Ascending aorta (tissue), 2 donors: ENCODE results near the gene KTN1. TPM values are rescaled to one million over a fixed set of nuclear protein-coding genes. Genes with fewer than 3 reads are reported as not detected.

Experiments
- DNase-seq, 2 donors: peaks; one replicate each; pipeline ENCODE4 v3.0.0-alpha.2; 2019; ENCODE audit warnings: low spot score in 2 of 2
- H3K27ac ChIP-seq, 2 donors: fragments of 200-600 bp; sonication (generic); one replicate each; pipeline ENCODE4 v1.5.1; 2016 to 2017; ENCODE audit warnings: mild to moderate bottlenecking in 1 of 2
- H3K27me3 ChIP-seq: fragments of 200-600 bp; sonication (generic); one replicate; pipeline ENCODE4 v1.5.1; 2017
- H3K36me3 ChIP-seq, 2 donors: fragments of 200-600 bp; sonication (generic); one replicate each; pipeline ENCODE4 v1.5.1; 2016
- H3K4me1 ChIP-seq, 2 donors: fragments of 200-600 bp; sonication (generic); one replicate each; pipeline ENCODE4 v1.5.1; 2016 to 2017; ENCODE audit warnings: mild to moderate bottlenecking in 1 of 2
- H3K4me3 ChIP-seq, 2 donors: fragments of 200-600 bp; sonication (generic); one replicate each; pipeline ENCODE4 v1.5.1; 2016 to 2017; ENCODE audit warnings: mild to moderate bottlenecking in 1 of 2
- H3K9me3 ChIP-seq, 2 donors: fragments of 200-600 bp; sonication (generic); one replicate each; pipeline ENCODE4 v1.5.1; 2016
- CTCF ChIP-seq, 3 experiments: fragments of 200-600 bp in 2 of 3; fragments of 450-650 bp in 1 of 3; sonication (generic) in 2 of 3; IDR thresholded peaks; one replicate each; pipeline ENCODE4 v1.5.1; 2016 to 2019; ENCODE audit warnings: antibody characterized with exemption in 3 of 3, mild to moderate bottlenecking in 1 of 3, moderate library complexity in 1 of 3
- intact Hi-C: fragments of 100-400 bp; cut with DNase I; formaldehyde crosslinking; loops from one replicate; pipeline ENCODE4 v1.15.1; 2023
- total RNA-seq: library from RNA; depleted of rRNA; stranded (reverse); fragments of >200 nt; gene quantifications from one replicate; pipeline ENCODE4 v1.1.0, GENCODE V29; 2016

The KTN1 gene
- total RNA-seq, 1 donor from 2014 or later, result 36.3 TPM

- H3K4me3 ChIP-seq, result peak overlapping the region; percentile 87 to 89
Observed at GRCh38 chr14:55578511-55578910, 1.5 kb upstream of the KTN1 start.

GRCh38 chr14:55580470-55581341 lies 699 bp downstream of the KTN1 start:
- no peaks in the 10 kb centered on the region for H3K9me3 ChIP-seq
- intact Hi-C loops, result loop anchor here (5.0 to 10.0 kb wide), 2 partner anchors 306 to 537 kb away; partner anchors contain the start of genes FBXO34 and PELI2
- H3K36me3 ChIP-seq, result no peaks in the 10 kb centered on the region
- H3K4me3 ChIP-seq, result peak overlapping the region; percentile 87 to 89
- TF ChIP-seq CTCF (IDR thresholded peaks at IDR 0.05), result peak in 1 of 3 experiments; percentile 6
- H3K27me3 ChIP-seq, result no peaks in the 10 kb centered on the region
- DNase-seq, result peak in 1 of 2 donors; percentile 72
- H3K27ac ChIP-seq, result peak overlapping the region; percentile 97
- peaks cover 3 to 22% of the 10 kb centered on the region in 2 donors for H3K4me1 ChIP-seq

More at GRCh38 chr14:55578511-55578910, 1.5 kb upstream of the KTN1 start:
- no peak for TF ChIP-seq CTCF (IDR thresholded peaks at IDR 0.05)
- H3K27ac ChIP-seq, result no peak overlapping the region
- no peaks in the 10 kb centered on the region for H3K27me3 ChIP-seq
- H3K36me3 ChIP-seq, result no peaks in the 10 kb centered on the region
- intact Hi-C loops, result no loop called here
- no peak for DNase-seq
- peaks cover 3 to 17% of the 10 kb centered on the region in 2 donors for H3K4me1 ChIP-seq
- no peaks in the 10 kb centered on the region for H3K9me3 ChIP-seq

GRCh38 chr14:55581342-55581771 lies 1.4 kb downstream of the KTN1 start:
- H3K27me3 ChIP-seq, result no peaks in the 10 kb centered on the region
- peaks cover 3 to 26% of the 10 kb centered on the region in 2 donors for H3K4me1 ChIP-seq
- no peak for DNase-seq
- H3K9me3 ChIP-seq, result no peaks in the 10 kb centered on the region
- peak overlapping the region; percentile 87 to 89 for H3K4me3 ChIP-seq
- no peaks in the 10 kb centered on the region for H3K36me3 ChIP-seq
- peak overlapping the region; percentile 97 for H3K27ac ChIP-seq
- no peak for TF ChIP-seq CTCF (IDR thresholded peaks at IDR 0.05)
- intact Hi-C loops, result loop anchor here (5.0 to 10.0 kb wide), 2 partner anchors 307 to 536 kb away; partner anchors contain the start of genes FBXO34 and PELI2

- Histone ChIP-seq H3K4me1 (peaks cover 3 to 30% of the 10 kb centered on the region in 2 donors), H3K9me3 (no peaks in the 10 kb centered on the region), H3K27me3 (no peaks in the 10 kb centered on the region), H3K4me3 (peak overlapping the region in 1 of 2 donors; percentile 16), H3K36me3 (no peaks in the 10 kb centered on the region), H3K27ac (no peak overlapping the region)
- DNase-seq, result no peak
- TF ChIP-seq CTCF (IDR thresholded peaks at IDR 0.05), result no peak
- intact Hi-C loops, result loop anchor here (5.0 to 10.0 kb wide), 2 partner anchors 308 to 535 kb away; partner anchors contain the start of genes FBXO34 and PELI2
Observed at GRCh38 chr14:55582746-55583145, 2.7 kb downstream of the KTN1 start.

- Histone ChIP-seq H3K27me3 (no peaks in the 10 kb centered on the region), H3K27ac (no peak overlapping the region), H3K36me3 (no peaks in the 10 kb centered on the region), H3K9me3 (no peaks in the 10 kb centered on the region), H3K4me3 (no peak overlapping the region), H3K4me1 (peaks cover 3 to 40% of the 10 kb centered on the region in 2 donors)
- no peak for TF ChIP-seq CTCF (IDR thresholded peaks at IDR 0.05)
- intact Hi-C loops, result loop anchor here (5.0 to 10.0 kb wide), 2 partner anchors 309 to 533 kb away; partner anchors contain the start of genes FBXO34 and PELI2
- no peak for DNase-seq
Observed at GRCh38 chr14:55583942-55584468, 4.0 kb downstream of the KTN1 start.
